ENCODE data around the gene MAML2.

Gene MAML2

DNA sequence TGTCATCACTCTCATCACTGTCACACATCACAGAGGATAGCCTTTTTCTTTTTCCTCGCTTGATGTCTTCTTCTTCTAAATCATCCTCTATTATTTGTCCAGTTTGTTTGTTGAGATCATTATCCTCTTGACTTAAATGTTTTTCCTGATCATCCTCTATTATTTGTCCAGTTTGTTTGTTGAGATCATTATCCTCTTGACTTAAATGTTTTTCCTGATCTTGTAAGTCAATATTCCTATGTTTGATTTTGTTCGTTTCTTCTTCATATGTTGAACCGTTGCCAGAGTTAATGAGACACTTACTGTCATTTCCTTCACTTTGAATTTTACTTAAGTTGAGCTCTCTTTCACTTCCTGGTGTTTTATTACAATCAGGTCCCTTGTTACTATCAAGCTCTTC, 41.2 kb upstream of the MAML2 start:
- no peak for TF ChIP-seq CTCF (IDR thresholded peaks at IDR 0.05; ENCODE audit: insufficient read depth, low read depth, low read length, missing control alignments)
- DNase-seq (ENCODE audit: low read depth) = no peak
- H3K4me3 ChIP-seq (ENCODE audit: low read length) = no peak overlapping the region

GRCh38 chr11:96376796-96377195, 33.8 kb upstream of the MAML2 start:
- TF ChIP-seq CTCF (IDR thresholded peaks at IDR 0.05; ENCODE audit: insufficient read depth, low read depth, low read length, missing control alignments) = no peak
- DNase-seq (ENCODE audit: low read depth) = no peak

GRCh38 chr11:96373826-96374225, 30.8 kb upstream of the MAML2 start:
- no peak overlapping the region for H3K4me3 ChIP-seq (ENCODE audit: low read length)
- TF ChIP-seq CTCF (IDR thresholded peaks at IDR 0.05; ENCODE audit: insufficient read depth, low read depth, low read length, missing control alignments) = no peak
- DNase-seq (ENCODE audit: low read depth) = no peak

More at GRCh38 chr11:96376796-96377195, 33.8 kb upstream of the MAML2 start:
- no peak overlapping the region for H3K4me3 ChIP-seq (ENCODE audit: low read length)

DNA sequence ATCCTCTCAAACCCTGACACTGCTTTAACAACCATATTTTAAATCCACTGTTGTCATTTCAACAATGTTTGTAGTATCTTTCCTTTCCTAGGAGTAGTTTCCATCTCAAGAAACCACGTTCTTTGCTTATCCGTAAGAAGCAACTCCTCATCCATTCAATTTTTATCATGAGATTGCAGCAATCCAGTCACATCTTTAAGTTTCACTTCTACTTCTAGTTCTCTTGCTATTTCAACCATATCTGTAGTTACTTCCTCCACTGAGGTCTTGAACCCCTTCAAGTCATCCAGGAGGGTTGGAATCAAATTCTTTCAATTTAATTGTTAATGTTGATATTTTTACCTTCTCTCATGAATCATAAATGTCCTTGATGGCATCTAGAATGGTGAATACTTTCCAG, 24.3 kb upstream of the MAML2 start:
- H3K4me3 ChIP-seq (ENCODE audit: low read length) = no peak overlapping the region
- no peak for DNase-seq (ENCODE audit: low read depth)
- no peak for TF ChIP-seq CTCF (IDR thresholded peaks at IDR 0.05; ENCODE audit: insufficient read depth, low read depth, low read length, missing control alignments)

DNA sequence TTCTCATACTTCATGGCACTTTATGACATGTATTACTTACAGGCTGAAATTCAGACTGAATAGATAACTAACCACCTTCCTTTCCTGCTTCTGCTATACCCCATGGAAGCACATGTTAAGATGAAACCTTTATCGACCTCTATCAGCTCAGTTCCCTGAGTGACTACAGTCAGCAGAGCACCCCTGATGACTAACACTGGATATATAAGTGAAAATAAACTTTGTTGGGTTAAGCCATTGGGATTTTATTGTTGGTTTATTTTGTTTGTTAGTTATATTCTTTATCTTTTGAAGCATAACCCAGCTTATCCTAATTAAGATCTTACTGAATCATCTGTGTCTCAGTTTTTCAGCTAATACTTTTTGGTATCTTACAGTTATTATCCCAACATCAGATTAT, 23.0 kb upstream of the MAML2 start:
- no peak for DNase-seq (ENCODE audit: low read depth)
- no peak overlapping the region for H3K4me3 ChIP-seq (ENCODE audit: low read length)
- TF ChIP-seq CTCF (IDR thresholded peaks at IDR 0.05; ENCODE audit: insufficient read depth, low read depth, low read length, missing control alignments) = no peak

- no peak for TF ChIP-seq CTCF (IDR thresholded peaks at IDR 0.05; ENCODE audit: insufficient read depth, low read depth, low read length, missing control alignments)
- no peak overlapping the region for H3K4me3 ChIP-seq (ENCODE audit: low read length)
- DNase-seq (ENCODE audit: low read depth) = no peak
Measured at GRCh38 chr11:96365493-96365892, 22.5 kb upstream of the MAML2 start.

GRCh38 chr11:96361778-96362177, 18.8 kb upstream of the MAML2 start:
- no peak for DNase-seq (ENCODE audit: low read depth)
- H3K4me3 ChIP-seq (ENCODE audit: low read length) = no peak overlapping the region
- no peak for TF ChIP-seq CTCF (IDR thresholded peaks at IDR 0.05; ENCODE audit: insufficient read depth, low read depth, low read length, missing control alignments)
